CD4-positive, CD25-positive, alpha-beta regulatory T cell (primary cell): ENCODE measurements around the gene PAM. TPM values are rescaled to one million over a fixed set of nuclear protein-coding genes. Genes with fewer than 3 reads are reported as not detected.

Experiments used
- ATAC-seq, 2 donors: fragments of 150-1000 bp; cut with Tn5 transposase; one replicate each; pipeline ENCODE4 v1.10.0; 2021; ENCODE audit warnings: low read depth in 2 of 2, moderate number of reproducible peaks in 2 of 2, moderate library complexity in 1 of 2
- DNase-seq, 3 donors: peaks; one replicate each; pipeline versions ENCODE4 v3.0.0 to v3.0.0-alpha.2; 2012 to 2022; ENCODE audit warnings: mixed read lengths in 1 of 3
- H3K27ac ChIP-seq: one replicate; pipeline ENCODE4 v1.7.0; 2013; ENCODE audit warnings: mild to moderate bottlenecking, low read length; ENCODE audit not compliant: insufficient read depth, poor library complexity, severe bottlenecking
- H3K27me3 ChIP-seq: one replicate; pipeline ENCODE4 v1.7.0; 2013; ENCODE audit warnings: low read length; ENCODE audit not compliant: control insufficient read depth, insufficient read depth
- H3K36me3 ChIP-seq: one replicate; pipeline ENCODE4 v1.7.0; 2013; ENCODE audit warnings: mild to moderate bottlenecking, low read length, moderate library complexity; ENCODE audit not compliant: control insufficient read depth, insufficient read depth
- H3K4me1 ChIP-seq: 2 replicates; pipeline ENCODE4 v1.7.0; 2013; ENCODE audit warnings: mild to moderate bottlenecking, low read length; ENCODE audit not compliant: insufficient read depth, control insufficient read depth, poor library complexity, severe bottlenecking
- H3K4me3 ChIP-seq: one replicate; pipeline ENCODE4 v1.7.0; 2013; ENCODE audit warnings: low read depth, mild to moderate bottlenecking, low read length, moderate library complexity
- H3K9me3 ChIP-seq, 2 experiments: 1 replicate in 1 of 2; 2 replicates in 1 of 2; pipeline ENCODE4 v1.7.0; 2013; ENCODE audit warnings: low read length in 2 of 2, mild to moderate bottlenecking in 1 of 2, moderate library complexity in 1 of 2; ENCODE audit not compliant: control insufficient read depth in 2 of 2
- H3K27ac Mint-ChIP-seq, 3 donors: one replicate each; pipeline ENCODE4 v1.8.0; 2020 to 2022; ENCODE audit warnings: mild to moderate bottlenecking in 3 of 3, mixed read lengths in 3 of 3, moderate library complexity in 2 of 3
- H3K27me3 Mint-ChIP-seq: one replicate; pipeline ENCODE4 v1.8.0; 2022; ENCODE audit warnings: mild to moderate bottlenecking, mixed read lengths
- H3K36me3 Mint-ChIP-seq: one replicate; pipeline ENCODE4 v1.8.0; 2020; ENCODE audit warnings: mixed read lengths
- H3K4me1 Mint-ChIP-seq, 4 donors: one replicate each; pipeline ENCODE4 v1.8.0; 2020 to 2022; ENCODE audit warnings: mixed read lengths in 4 of 4, mild to moderate bottlenecking in 1 of 4
- H3K4me3 Mint-ChIP-seq, 4 donors: one replicate each; pipeline ENCODE4 v1.8.0; 2020 to 2022; ENCODE audit warnings: mild to moderate bottlenecking in 4 of 4, mixed read lengths in 4 of 4, moderate library complexity in 3 of 4
- H3K9me3 Mint-ChIP-seq, 7 donors: one replicate each; pipeline ENCODE4 v1.8.0; 2020 to 2022; ENCODE audit warnings: mixed read lengths in 7 of 7, mild to moderate bottlenecking in 3 of 7, moderate library complexity in 2 of 7
- polyA plus RNA-seq, 4 donors: library from polyadenylated mRNA; unstranded; fragments of 300-500 nt; fragmentation: Illumina TruSeq; gene quantifications; one replicate each; pipeline ENCODE4 v1.2.3, GENCODE V29; 2021
- total RNA-seq: library from RNA; stranded (reverse); gene quantifications from one replicate; pipeline ENCODE4 v1.2.3, GENCODE V29; 2022

Gene PAM
- total and polyA plus RNA-seq, 5 donors from 2014 or later = 22.9 to 60.0 (median 34.7) TPM

GRCh38 chr5:102932781-102933180 is 177.7 kb downstream of the PAM start:
- no peaks in the 10 kb centered on the region for H3K9me3 Mint-ChIP-seq
- no peak for DNase-seq
- H3K4me3 Mint-ChIP-seq = no peak overlapping the region
- H3K27ac Mint-ChIP-seq = no peak overlapping the region
- H3K4me3 ChIP-seq = no peak overlapping the region
- no peaks in the 10 kb centered on the region for H3K4me1 ChIP-seq
- no peaks in the 10 kb centered on the region for H3K27me3 ChIP-seq
- H3K36me3 ChIP-seq = peaks cover 2% of the 10 kb centered on the region
- H3K27ac ChIP-seq = no peak overlapping the region
- H3K27me3 Mint-ChIP-seq = no peaks in the 10 kb centered on the region
- peaks cover 7% of the 10 kb centered on the region for H3K36me3 Mint-ChIP-seq
- H3K9me3 ChIP-seq = no peaks in the 10 kb centered on the region
- no peak for ATAC-seq
- peaks cover 0 to 5% (median 2%) of the 10 kb centered on the region in 4 donors for H3K4me1 Mint-ChIP-seq

DNA sequence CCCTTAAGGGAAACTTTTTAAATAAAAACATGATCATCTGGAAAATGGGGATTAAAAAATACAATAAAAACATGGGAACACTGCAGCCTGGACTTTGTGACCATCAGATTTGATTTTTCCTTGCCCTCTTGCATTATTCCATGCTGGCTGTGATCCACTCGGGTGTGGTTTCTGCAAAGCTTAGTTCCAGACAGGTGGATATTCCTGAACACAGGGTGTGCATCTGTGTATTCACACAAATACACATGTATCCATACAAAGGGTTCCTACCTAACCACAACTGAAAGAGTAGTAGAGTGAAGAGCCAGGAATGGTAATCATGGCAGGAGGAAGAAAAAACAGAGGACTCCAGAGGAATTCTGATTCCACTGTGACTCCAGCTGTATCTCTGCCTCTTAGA is 178.2 kb downstream of the PAM start:
- no peaks in the 10 kb centered on the region for H3K9me3 ChIP-seq
- Mint-ChIP-seq H3K4me1 (peaks cover 0 to 5% (median 2%) of the 10 kb centered on the region in 4 donors), H3K36me3 (peaks cover 7% of the 10 kb centered on the region), H3K4me3 (no peak overlapping the region), H3K27ac (no peak overlapping the region), H3K9me3 (no peaks in the 10 kb centered on the region), H3K27me3 (no peaks in the 10 kb centered on the region)
- ATAC-seq = no peak
- no peak overlapping the region for H3K27ac ChIP-seq
- H3K27me3 ChIP-seq = no peaks in the 10 kb centered on the region
- H3K4me1 ChIP-seq = no peaks in the 10 kb centered on the region
- H3K36me3 ChIP-seq = peaks cover 2% of the 10 kb centered on the region
- no peak overlapping the region for H3K4me3 ChIP-seq
- no peak for DNase-seq

DNA sequence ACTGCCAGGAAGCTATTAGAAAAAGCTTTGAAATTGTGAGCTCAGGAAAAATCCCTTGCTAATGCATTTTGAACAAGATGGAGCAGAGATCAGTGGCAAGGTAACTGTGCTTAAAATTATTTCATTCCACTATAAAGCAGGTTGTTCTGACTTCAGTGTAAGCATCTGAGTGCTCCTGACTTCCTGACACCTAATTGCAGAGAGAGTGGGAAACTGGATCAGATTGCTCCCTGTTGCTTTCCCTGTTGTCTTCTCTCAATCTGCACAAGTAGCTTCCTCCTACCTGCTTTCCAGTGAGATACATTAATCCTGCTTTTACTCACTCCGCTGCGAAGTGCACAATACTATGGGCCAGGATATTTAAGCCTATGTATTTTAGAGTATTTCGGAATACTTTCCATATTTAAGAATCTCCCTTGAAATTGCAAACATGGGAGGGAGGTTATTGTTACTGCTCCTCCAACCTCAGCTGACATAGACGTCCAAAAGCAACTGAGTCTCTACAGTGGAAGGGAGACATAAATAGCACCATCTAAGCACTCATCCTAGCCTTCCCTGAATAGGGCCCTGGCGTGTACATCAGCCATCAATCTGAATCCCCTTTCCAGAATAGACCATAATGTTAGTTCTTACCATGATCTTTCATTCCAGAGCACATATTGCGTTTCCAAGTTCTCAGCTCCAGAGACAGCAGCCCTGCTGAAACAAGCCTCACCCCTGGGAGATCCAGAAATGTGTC is 178.8 kb downstream of the PAM start:
- no peak for DNase-seq
- H3K27me3 Mint-ChIP-seq = no peaks in the 10 kb centered on the region
- peak overlapping the region in 1 of 3 donors; percentile 4 for H3K27ac Mint-ChIP-seq
- no peaks in the 10 kb centered on the region for H3K9me3 Mint-ChIP-seq
- no peak for ATAC-seq
- no peaks in the 10 kb centered on the region for H3K4me1 ChIP-seq
- no peak overlapping the region for H3K4me3 ChIP-seq
- H3K27ac ChIP-seq = no peak overlapping the region
- H3K36me3 Mint-ChIP-seq = peaks cover 7% of the 10 kb centered on the region
- no peaks in the 10 kb centered on the region for H3K9me3 ChIP-seq
- H3K4me1 Mint-ChIP-seq = peaks cover 0 to 5% (median 2%) of the 10 kb centered on the region in 4 donors
- H3K4me3 Mint-ChIP-seq = no peak overlapping the region
- peaks cover 2% of the 10 kb centered on the region for H3K36me3 ChIP-seq
- H3K27me3 ChIP-seq = no peaks in the 10 kb centered on the region

DNA sequence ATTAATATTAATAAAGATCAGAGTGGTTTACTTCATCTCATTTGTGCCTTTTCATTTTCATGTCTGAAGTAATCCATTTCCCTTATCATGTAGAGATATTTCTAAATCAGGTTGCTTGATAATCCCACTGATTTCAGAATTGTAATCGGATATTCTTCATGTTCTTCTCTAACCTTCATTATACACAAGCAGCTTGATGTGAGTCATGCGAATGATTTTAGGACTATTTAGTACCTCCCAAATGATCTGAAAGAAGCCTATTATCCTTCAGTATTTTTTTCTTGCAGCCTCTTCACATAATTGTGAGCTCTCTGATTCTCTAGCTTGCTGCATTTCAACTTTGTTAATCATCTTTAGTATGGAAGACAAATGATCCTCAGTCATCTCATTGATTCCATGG is 182.8 kb downstream of the PAM start:
- no peak overlapping the region for H3K27ac Mint-ChIP-seq
- H3K9me3 ChIP-seq = no peaks in the 10 kb centered on the region

DNA sequence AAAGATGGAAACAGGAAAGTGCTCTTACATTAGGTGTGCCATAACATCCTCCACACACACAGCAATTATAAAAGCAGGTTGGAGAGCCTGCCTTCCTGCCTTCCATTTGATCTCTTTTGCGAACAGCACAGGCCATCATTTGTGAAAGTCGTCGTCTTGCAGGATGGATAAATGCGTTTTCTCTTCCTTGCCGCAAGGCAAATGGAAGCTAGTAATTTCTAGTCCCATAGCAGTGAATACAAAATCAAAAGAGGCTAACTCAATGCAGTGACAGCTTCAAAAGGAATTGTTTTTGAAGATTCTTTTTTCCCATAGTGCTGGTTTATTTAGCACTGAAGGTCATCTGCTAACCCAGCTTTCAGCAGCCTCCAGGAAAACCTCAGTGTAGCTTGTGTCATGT is 186.0 kb downstream of the PAM start:
- DNase-seq (no peak), ATAC-seq (no peak)
- H3K27ac Mint-ChIP-seq = no peak overlapping the region
- no peaks in the 10 kb centered on the region for H3K9me3 Mint-ChIP-seq
- Histone ChIP-seq H3K27me3 (no peaks in the 10 kb centered on the region), H3K9me3 (no peaks in the 10 kb centered on the region), H3K4me1 (no peaks in the 10 kb centered on the region), H3K4me3 (no peak overlapping the region), H3K27ac (no peak overlapping the region), H3K36me3 (peaks cover 6% of the 10 kb centered on the region)
- peaks cover 0 to 2% (median 0%) of the 10 kb centered on the region in 4 donors for H3K4me1 Mint-ChIP-seq
- no peak overlapping the region for H3K4me3 Mint-ChIP-seq
- peaks cover 11% of the 10 kb centered on the region for H3K36me3 Mint-ChIP-seq
- no peaks in the 10 kb centered on the region for H3K27me3 Mint-ChIP-seq

More for the DNA sequence above, 182.8 kb downstream of the PAM start:
- ATAC-seq (no peak), DNase-seq (no peak)
- Histone ChIP-seq H3K27ac (no peak overlapping the region), H3K36me3 (peaks cover 3% of the 10 kb centered on the region), H3K4me3 (no peak overlapping the region), H3K4me1 (no peaks in the 10 kb centered on the region), H3K27me3 (no peaks in the 10 kb centered on the region)
- Mint-ChIP-seq H3K4me1 (peaks cover 0 to 3% (median 0%) of the 10 kb centered on the region in 4 donors), H3K9me3 (no peaks in the 10 kb centered on the region), H3K27me3 (no peaks in the 10 kb centered on the region), H3K36me3 (peaks cover 12% of the 10 kb centered on the region), H3K4me3 (no peak overlapping the region)

- ATAC-seq = no peak
- no peaks in the 10 kb centered on the region for H3K27me3 ChIP-seq
- Mint-ChIP-seq H3K27me3 (no peaks in the 10 kb centered on the region), H3K27ac (no peak overlapping the region), H3K4me3 (no peak overlapping the region), H3K4me1 (peaks cover 0 to 2% (median 0%) of the 10 kb centered on the region in 4 donors), H3K36me3 (peaks cover 26% of the 10 kb centered on the region), H3K9me3 (peaks cover 0 to 2% (median 0%) of the 10 kb centered on the region in 7 donors)
- no peaks in the 10 kb centered on the region for H3K9me3 ChIP-seq
- H3K4me1 ChIP-seq = no peaks in the 10 kb centered on the region
- no peak for DNase-seq
- no peak overlapping the region for H3K27ac ChIP-seq
- H3K36me3 ChIP-seq = peaks cover 25% of the 10 kb centered on the region
- no peak overlapping the region for H3K4me3 ChIP-seq
Observed at GRCh38 chr5:102946414-102946813, 191.3 kb downstream of the PAM start.

DNA sequence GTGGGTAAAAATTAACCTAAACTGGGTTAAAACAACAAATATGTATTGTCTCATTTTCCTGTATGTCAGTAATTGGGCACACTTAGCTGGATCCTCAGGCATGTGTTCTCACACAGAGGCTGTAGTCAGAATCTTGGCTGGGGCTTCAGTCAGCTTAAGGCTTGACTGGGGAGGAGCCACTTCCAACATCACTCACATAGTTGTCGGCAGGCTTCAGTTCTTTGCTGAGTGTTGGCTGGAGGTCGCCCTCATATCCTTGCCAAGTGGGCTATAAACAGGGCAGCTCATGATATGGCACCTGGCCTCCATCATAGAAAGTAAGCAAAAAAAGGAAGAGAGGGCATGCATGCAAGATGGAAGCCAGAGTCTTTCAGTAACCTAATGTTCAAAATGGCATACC is 191.9 kb downstream of the PAM start:
- Histone ChIP-seq H3K4me1 (no peaks in the 10 kb centered on the region), H3K9me3 (no peaks in the 10 kb centered on the region), H3K36me3 (peaks cover 30% of the 10 kb centered on the region), H3K4me3 (no peak overlapping the region), H3K27me3 (no peaks in the 10 kb centered on the region), H3K27ac (no peak overlapping the region)
- H3K4me1 Mint-ChIP-seq = peaks cover 0 to 2% (median 0%) of the 10 kb centered on the region in 4 donors
- no peak overlapping the region for H3K27ac Mint-ChIP-seq
- H3K4me3 Mint-ChIP-seq = no peak overlapping the region
- H3K9me3 Mint-ChIP-seq = peaks cover 0 to 2% (median 0%) of the 10 kb centered on the region in 7 donors
- ATAC-seq (no peak), DNase-seq (no peak)
- no peaks in the 10 kb centered on the region for H3K27me3 Mint-ChIP-seq
- peaks cover 25% of the 10 kb centered on the region for H3K36me3 Mint-ChIP-seq

- Mint-ChIP-seq H3K27me3 (no peaks in the 10 kb centered on the region), H3K9me3 (peaks cover 0 to 2% (median 0%) of the 10 kb centered on the region in 7 donors), H3K36me3 (peaks cover 19% of the 10 kb centered on the region), H3K4me1 (peaks cover 0 to 4% (median 0%) of the 10 kb centered on the region in 4 donors), H3K27ac (no peak overlapping the region), H3K4me3 (no peak overlapping the region)
- Histone ChIP-seq H3K27me3 (no peaks in the 10 kb centered on the region), H3K27ac (no peak overlapping the region), H3K36me3 (peaks cover 19% of the 10 kb centered on the region), H3K9me3 (no peaks in the 10 kb centered on the region), H3K4me3 (no peak overlapping the region), H3K4me1 (no peaks in the 10 kb centered on the region)
- ATAC-seq (no peak), DNase-seq (no peak)
Observed at GRCh38 chr5:102955488-102955887, 200.4 kb downstream of the PAM start.
